Keratinocyte (primary cell): Measurements from ENCODE around the gene CD79A. TPM values are rescaled to one million over a fixed set of nuclear protein-coding genes. Genes with fewer than 3 reads are reported as not detected.
A peak's percentile ranks its signal among the peaks of the same experiment; 100 is the strongest.
"Not testable (repeated sequence)": the region's sequence is repeated elsewhere in the genome, so short reads cannot be mapped to it uniquely, and the experiment has no call there.

Experiments used
- DNase-seq: peaks from one replicate; pipeline ENCODE4 v3.0.0-alpha.2; 2011; ENCODE audit warnings: low read depth, missing footprints, low spot score
- FAIRE-seq: peaks from 2 replicates; lab custom pipeline; 2011; peaks lifted over from hg19 to GRCh38; lab: Jason Lieb, UNC
- H2AFZ ChIP-seq: 2 replicates; pipeline ENCODE4 v1.6.0; 2012; ENCODE audit warnings: low read length, control low read depth, inconsistent platforms; ENCODE audit not compliant: control insufficient read depth
- H3K27ac ChIP-seq: 2 replicates; pipeline ENCODE4 v1.5.1; 2011; ENCODE audit warnings: low read length; ENCODE audit not compliant: control insufficient read depth, insufficient read depth
- H3K27me3 ChIP-seq: 3 replicates; pipeline ENCODE4 v1.6.0; 2011; ENCODE audit warnings: low read length; ENCODE audit not compliant: control insufficient read depth, insufficient read depth; ENCODE audit errors: extremely low read depth
- H3K36me3 ChIP-seq, 2 experiments: 2 replicates in 1 of 2; 3 replicates in 1 of 2; pipeline ENCODE4 v1.5.1; 2011; ENCODE audit warnings: low read length in 2 of 2, mild to moderate bottlenecking in 1 of 2; ENCODE audit not compliant: control insufficient read depth in 2 of 2, insufficient read depth in 2 of 2; ENCODE audit errors: extremely low read depth in 1 of 2
- H3K4me1 ChIP-seq: 3 replicates; pipeline ENCODE4 v1.5.1; 2011; ENCODE audit warnings: low read length; ENCODE audit not compliant: control insufficient read depth, insufficient read depth; ENCODE audit errors: extremely low read depth
- H3K4me2 ChIP-seq: 3 replicates; pipeline ENCODE4 v1.6.0; 2011; ENCODE audit warnings: low read depth, low read length; ENCODE audit not compliant: control insufficient read depth, insufficient read depth; ENCODE audit errors: extremely low read depth
- H3K4me3 ChIP-seq, 3 experiments: fragments of 200-600 bp in 1 of 3; sonication (generic) in 1 of 3; 2 replicates in 2 of 3; 3 replicates in 1 of 3; pipeline ENCODE4 v1.5.1; 2011 to 2016; ENCODE audit warnings: low read length in 3 of 3, mild to moderate bottlenecking in 3 of 3, control low read depth in 2 of 3, inconsistent platforms in 1 of 3, low read depth in 1 of 3, mixed read lengths in 1 of 3, mixed run types in 1 of 3, moderate library complexity in 1 of 3; ENCODE audit not compliant: control insufficient read depth in 2 of 3, insufficient read depth in 2 of 3; ENCODE audit errors: extremely low read depth in 1 of 3
- H3K79me2 ChIP-seq: 2 replicates; pipeline ENCODE4 v1.6.0; 2012; ENCODE audit warnings: low read length; ENCODE audit not compliant: control insufficient read depth, insufficient read depth
- H3K9ac ChIP-seq: 3 replicates; pipeline ENCODE4 v1.6.0; 2011; ENCODE audit warnings: low read length; ENCODE audit not compliant: control insufficient read depth, insufficient read depth; ENCODE audit errors: extremely low read depth
- H3K9me1 ChIP-seq: 3 replicates; pipeline ENCODE4 v1.6.0; 2011; ENCODE audit warnings: low read length; ENCODE audit not compliant: control insufficient read depth, insufficient read depth; ENCODE audit errors: extremely low read depth
- H3K9me3 ChIP-seq: 2 replicates; pipeline ENCODE4 v1.5.1; 2012; ENCODE audit warnings: low read depth, low read length; ENCODE audit not compliant: control insufficient read depth
- H4K20me1 ChIP-seq: 3 replicates; pipeline ENCODE4 v1.6.0; 2011; ENCODE audit warnings: low read length; ENCODE audit not compliant: control insufficient read depth, insufficient read depth; ENCODE audit errors: extremely low read depth
- EZH2 ChIP-seq: IDR thresholded peaks from one replicate; pipeline ENCODE4 v1.6.1; 2012; ENCODE audit warnings: inconsistent platforms, mild to moderate bottlenecking, low read length, moderate library complexity
- dilution Hi-C: fragments of 300-500 bp; cut with MboI; formaldehyde crosslinking; loops from one replicate; pipeline ENCODE4 v1.7.0; 2020; ENCODE audit warnings: low sequenced_read_pairs; ENCODE audit not compliant: extremely low pct_ligation_motif_present
- polyA plus RNA-seq, 5 experiments: library from polyadenylated mRNA; depleted of rRNA in 3 of 5; stranded (reverse) in 3 of 5; stranded (forward) in 1 of 5; unstranded in 1 of 5; fragments of >200 nt; gene quantifications; 1 replicate in 1 of 5; 2 replicates in 3 of 5; 3 replicates in 1 of 5; pipeline versions ENCODE4 v1.2.1 to v1.2.3, GENCODE V29; 2011 to 2012; ENCODE audit warnings: missing spikeins in 2 of 5, low read depth in 1 of 5, low replicate concordance in 1 of 5
- TF ChIP-seq, protein P1 (sequence below), 3 experiments: IDR thresholded peaks in 1 of 3; conservative IDR thresholded peaks in 1 of 3; optimal IDR thresholded peaks in 1 of 3; 2 replicates in 2 of 3; 3 replicates in 1 of 3; pipeline versions ENCODE3 to v1.5.1; 2011; ENCODE audit warnings: low read length in 3 of 3, mild to moderate bottlenecking in 3 of 3, moderate library complexity in 2 of 3, control low read depth in 1 of 3, inconsistent platforms in 1 of 3; ENCODE audit not compliant: insufficient read depth in 2 of 3; ENCODE audit errors: extremely low read depth in 1 of 3

The CD79A gene
- polyA plus RNA-seq, 1 donor (not counting 4 experiments of a cell fraction or from before 2014, with no cell fraction given): 0.07 TPM

DNA sequence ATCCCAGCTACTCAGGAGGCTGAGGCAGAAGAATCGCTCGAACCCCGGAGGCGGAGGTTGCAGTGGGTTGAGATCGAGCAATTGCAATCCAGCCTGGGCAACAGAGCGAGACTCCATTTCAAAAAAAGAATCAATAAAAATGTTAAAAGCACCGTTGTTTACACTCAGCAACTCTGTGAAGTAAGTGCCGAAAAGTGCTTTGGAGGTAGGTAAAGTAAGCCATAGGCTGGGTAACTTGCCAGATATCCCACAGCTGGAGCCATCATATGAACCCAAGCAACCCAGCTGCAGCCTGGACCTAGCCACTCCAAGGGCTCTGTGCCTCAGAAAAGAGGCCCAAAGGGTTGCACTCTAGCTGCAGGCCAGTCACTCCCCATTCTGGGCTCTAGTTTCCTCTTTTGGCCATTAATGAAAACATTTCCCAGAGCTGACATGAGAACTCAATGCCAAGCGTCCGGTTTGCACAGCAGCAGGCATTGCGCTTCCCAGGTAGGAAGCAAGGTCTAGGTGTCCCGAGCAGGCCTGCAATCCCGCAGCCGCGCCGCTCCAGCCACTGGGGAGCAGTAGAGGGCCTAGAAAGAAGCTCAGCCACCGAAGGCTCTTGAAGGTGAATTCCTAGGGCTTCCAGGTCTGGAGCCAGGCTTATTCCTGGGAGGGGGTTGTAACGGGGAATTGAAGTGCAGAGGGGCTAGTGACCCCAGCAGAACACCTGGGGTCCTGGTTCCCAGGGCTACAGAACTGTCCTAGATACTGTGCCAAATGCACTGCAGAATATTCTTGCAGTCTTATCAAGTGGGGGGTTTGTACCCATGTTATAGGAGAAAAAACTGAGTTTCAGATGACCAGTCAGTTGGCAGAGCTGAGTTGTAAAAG, 4.1 kb upstream of the CD79A start:
- peaks cover 37% of the 10 kb centered on the region for H4K20me1 ChIP-seq
- H3K4me2 ChIP-seq: no peak overlapping the region
- H3K36me3 ChIP-seq: peaks cover 29 to 33% of the 10 kb centered on the region in 2 experiments
- H3K9me1 ChIP-seq: no peaks in the 10 kb centered on the region
- no peaks in the 10 kb centered on the region for H3K4me1 ChIP-seq
- no peak overlapping the region for H3K27ac ChIP-seq
- H2AFZ ChIP-seq: no peak overlapping the region
- FAIRE-seq (peak; percentile 17), DNase-seq (no peak)
- no peaks in the 10 kb centered on the region for H3K9me3 ChIP-seq
- peaks cover 6% of the 10 kb centered on the region for H3K79me2 ChIP-seq
- H3K27me3 ChIP-seq: peaks cover 5% of the 10 kb centered on the region
- H3K9ac ChIP-seq: no peak overlapping the region
- no peak for TF ChIP-seq EZH2
- TF ChIP-seq, protein P1, sequence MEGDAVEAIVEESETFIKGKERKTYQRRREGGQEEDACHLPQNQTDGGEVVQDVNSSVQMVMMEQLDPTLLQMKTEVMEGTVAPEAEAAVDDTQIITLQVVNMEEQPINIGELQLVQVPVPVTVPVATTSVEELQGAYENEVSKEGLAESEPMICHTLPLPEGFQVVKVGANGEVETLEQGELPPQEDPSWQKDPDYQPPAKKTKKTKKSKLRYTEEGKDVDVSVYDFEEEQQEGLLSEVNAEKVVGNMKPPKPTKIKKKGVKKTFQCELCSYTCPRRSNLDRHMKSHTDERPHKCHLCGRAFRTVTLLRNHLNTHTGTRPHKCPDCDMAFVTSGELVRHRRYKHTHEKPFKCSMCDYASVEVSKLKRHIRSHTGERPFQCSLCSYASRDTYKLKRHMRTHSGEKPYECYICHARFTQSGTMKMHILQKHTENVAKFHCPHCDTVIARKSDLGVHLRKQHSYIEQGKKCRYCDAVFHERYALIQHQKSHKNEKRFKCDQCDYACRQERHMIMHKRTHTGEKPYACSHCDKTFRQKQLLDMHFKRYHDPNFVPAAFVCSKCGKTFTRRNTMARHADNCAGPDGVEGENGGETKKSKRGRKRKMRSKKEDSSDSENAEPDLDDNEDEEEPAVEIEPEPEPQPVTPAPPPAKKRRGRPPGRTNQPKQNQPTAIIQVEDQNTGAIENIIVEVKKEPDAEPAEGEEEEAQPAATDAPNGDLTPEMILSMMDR (optimal IDR thresholded peaks at IDR 0.05 in 1 of 3, IDR thresholded peaks at IDR 0.05 in 1 of 3, conservative IDR thresholded peaks at IDR 0.05 in 1 of 3; ENCODE audit: extremely low read depth in 1 of 3, insufficient read depth in 2 of 3, low read length in 3 of 3): peak; percentile 83 to 89 (median 83)
- H3K4me3 ChIP-seq: no peak overlapping the region
- dilution Hi-C loops: no loop called here

DNA sequence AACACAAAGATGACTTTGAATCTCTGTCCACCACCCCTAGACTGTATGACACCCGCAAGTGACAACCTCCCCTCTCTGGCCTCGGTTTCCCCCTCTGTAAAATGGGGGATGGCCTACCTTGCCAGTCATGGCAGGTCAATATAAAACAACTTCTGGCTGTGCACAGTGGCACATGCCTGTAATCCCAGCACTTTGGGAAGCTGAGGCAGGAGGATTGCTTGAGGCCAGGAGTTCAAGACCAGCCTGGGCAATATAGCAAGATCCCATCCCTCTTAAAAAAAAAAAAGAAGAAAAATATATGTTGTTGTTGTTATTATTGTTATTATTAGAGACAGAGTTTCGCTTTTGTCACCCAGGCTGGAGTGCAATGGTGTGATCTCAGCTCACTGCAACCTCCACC, 1.1 kb upstream of the CD79A start:
- H3K36me3 ChIP-seq, H3K4me1 ChIP-seq, dilution Hi-C loops, H2AFZ ChIP-seq, H3K4me3 ChIP-seq, H3K27me3 ChIP-seq, H3K9ac ChIP-seq, H3K9me1 ChIP-seq, H3K4me2 ChIP-seq, DNase-seq, FAIRE-seq, H3K9me3 ChIP-seq, H3K27ac ChIP-seq, H3K79me2 ChIP-seq: not testable (repeated sequence)
- H4K20me1 ChIP-seq: peaks cover 18% of the 10 kb centered on the region
